Right ventricle myocardium superior (tissue), 1 donor: ENCODE results near the gene ZBTB20. TPM values are rescaled to one million over a fixed set of nuclear protein-coding genes. Genes with fewer than 3 reads are reported as not detected.

Experiments used
- ATAC-seq: fragments of 200-7000 bp; cut with Tn5 transposase; one replicate; pipeline ENCODE4 v1.9.1; 2020; ENCODE audit warnings: mild to moderate bottlenecking; ENCODE audit not compliant: poor library complexity
- DNase-seq: peaks from one replicate; pipeline ENCODE4 v3.0.0-alpha.2; 2020
- intact Hi-C: fragments of 100-400 bp; cut with DNase I; formaldehyde crosslinking; loops from one replicate; pipeline ENCODE4 v1.11.2; 2022
- total RNA-seq: library from RNA; stranded (reverse); fragmentation: NEBNext Ultra II Directional; extraction: Animal tissue kit (Norgen Biotek cat#: 25700); gene quantifications from one replicate; pipeline ENCODE4 v1.2.1, GENCODE V29; 2021
- donor health status: DM: no; HTN: yes; CAD: no; lungs with severe emphysema.

ZBTB20 gene
- total RNA-seq, 1 donor from 2014 or later: 53.4 TPM

DNA sequence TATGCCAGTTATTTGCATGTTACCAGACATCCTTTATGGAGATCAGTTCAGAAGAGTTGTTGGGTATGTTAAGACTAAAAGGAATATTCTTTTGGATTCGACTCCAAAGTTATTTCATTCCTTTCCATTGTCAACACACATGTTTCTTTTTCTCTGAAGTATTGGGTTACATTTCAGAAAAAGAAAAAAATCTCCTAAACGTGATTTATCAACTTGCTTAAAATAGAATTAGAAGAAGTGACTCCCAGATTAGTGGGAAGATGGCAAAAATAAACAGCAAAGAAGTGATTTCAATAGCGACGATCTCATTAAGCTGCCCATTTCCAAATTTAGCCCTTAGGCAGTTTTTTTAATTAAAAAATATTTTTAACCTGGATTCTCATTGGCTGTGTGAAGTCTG, 767.8 kb downstream of the ZBTB20 start:
- intact Hi-C loops: loop anchor here (10.0 kb wide), 1 partner anchor 786 kb away; no protein-coding TSS in a partner anchor
- ATAC-seq (no peak), DNase-seq (no peak)

DNA sequence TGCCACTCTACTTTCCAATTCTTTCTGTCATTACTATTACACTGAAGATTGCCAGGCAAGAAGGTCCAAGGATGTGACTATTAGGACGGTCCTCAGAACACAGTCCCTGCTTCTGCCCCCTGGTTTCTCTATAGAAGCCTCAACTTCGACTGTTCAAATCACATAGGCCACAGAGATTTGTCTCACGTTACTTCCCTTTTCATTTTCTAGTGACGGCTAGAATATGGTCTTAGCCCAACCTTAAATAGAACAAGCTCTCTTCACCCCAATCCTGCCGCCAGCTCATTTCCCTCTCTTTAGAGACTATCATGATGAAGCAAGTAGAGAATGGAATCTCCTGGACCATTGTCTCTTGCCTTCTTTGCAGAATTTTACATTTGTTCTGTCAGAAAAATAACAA, 768.3 kb downstream of the ZBTB20 start:
- no peak for ATAC-seq
- intact Hi-C loops: loop anchor here (10.0 kb wide), 1 partner anchor 786 kb away; no protein-coding TSS in a partner anchor
- DNase-seq: no peak

DNA sequence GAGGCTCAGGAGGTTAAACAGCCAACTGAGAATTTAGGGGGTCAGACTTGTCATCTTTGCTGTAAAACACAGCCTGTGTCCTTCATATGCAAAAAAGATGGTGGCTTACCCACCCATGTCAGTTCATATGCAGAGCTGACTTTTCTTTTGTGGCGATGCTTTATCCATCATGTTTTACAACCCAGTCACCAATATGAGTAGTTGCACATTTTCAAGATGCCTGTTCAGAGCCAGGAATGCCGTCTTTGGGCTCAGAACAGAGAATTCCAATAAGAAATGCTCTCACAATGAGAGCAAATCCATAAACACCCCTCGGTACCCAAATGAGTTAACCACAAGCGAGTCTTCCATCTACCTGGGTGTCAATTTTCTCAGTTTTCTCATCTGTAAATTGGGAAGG, 769.7 kb downstream of the ZBTB20 start:
- ATAC-seq: no peak
- intact Hi-C loops: loop anchor here (10.0 kb wide), 1 partner anchor 787 kb away; no protein-coding TSS in a partner anchor
- no peak for DNase-seq

DNA sequence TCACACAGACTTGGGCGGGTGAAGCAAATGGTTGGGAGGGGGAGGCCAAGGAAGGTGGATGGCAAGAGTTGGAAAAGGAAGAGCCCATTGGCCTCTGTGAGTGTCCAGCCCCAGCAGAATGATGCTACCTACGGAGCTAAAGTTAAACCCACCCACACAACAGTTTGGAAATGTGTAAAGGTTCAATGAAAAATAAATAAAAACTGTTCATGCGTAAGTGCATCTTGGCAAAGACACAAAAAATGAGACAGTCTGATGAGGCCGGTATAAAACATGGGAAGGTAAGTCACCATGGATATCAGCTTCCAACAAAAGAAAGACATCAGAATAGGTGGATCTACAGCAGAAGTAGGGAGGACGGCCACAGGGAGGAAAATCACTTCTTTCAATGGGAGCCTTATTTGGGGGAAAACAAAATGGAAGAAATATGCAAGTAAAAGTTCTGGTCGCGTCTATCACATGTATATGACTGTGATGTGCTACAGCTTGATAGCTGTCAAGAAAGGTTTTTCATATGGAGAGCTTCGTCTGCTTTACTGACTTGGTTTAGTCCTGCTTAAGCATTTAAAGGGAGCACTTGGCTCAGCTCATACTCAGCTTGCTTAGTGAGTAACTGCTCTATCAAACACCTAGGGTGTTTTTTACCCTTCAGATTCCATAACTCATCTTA, 770.4 kb downstream of the ZBTB20 start:
- ATAC-seq (no peak), DNase-seq (no peak)
- intact Hi-C loops: loop anchor here (10.0 kb wide), 1 partner anchor 788 kb away; no protein-coding TSS in a partner anchor

DNA sequence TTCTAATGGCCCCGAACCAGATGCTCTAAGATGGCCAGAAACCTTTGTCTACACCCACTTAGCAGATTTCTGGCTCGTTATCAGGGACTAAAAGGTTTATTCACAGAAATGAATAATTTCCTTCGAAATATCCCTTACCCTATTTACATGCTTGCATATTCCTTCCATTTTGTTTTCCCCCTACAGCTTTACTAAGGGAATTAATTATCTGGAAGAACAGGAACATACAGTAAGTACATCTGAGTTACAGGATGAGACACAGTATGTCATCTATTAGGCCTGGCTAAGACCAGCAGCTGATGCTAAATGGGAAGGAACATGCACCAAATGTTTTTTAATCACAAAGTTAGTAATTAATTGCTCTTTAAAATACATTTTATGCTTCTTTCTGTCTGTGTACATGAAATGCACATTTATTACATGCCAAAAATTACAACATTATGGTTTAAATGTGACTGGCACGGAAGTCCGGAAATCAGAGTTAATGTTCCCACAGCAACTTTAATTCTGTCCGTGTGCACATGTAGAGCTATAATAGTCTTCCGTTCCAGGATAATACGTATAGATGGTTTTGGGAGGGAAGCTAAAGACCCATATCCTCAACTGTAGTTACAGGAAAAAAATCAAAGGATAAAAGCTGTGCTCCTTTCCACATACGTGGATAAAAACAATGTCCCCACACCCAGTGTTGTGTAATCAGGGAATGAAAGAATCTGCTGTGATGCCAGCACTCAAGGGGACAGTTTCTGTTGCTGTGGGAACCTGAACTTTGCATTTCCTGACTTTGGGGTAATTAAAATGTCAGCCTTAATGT, 771.3 kb downstream of the ZBTB20 start:
- intact Hi-C loops: loop anchor here (10.0 kb wide), 1 partner anchor 789 kb away; no protein-coding TSS in a partner anchor
- ATAC-seq: peak; percentile 47

GRCh38 chr3:114374433-114374990, 772.6 kb downstream of the ZBTB20 start:
- intact Hi-C loops: loop anchor here (10.0 kb wide), 1 partner anchor 790 kb away; no protein-coding TSS in a partner anchor
- ATAC-seq (no peak), DNase-seq (no peak)

More for the DNA sequence above, 771.3 kb downstream of the ZBTB20 start:
- DNase-seq: no peak

DNA sequence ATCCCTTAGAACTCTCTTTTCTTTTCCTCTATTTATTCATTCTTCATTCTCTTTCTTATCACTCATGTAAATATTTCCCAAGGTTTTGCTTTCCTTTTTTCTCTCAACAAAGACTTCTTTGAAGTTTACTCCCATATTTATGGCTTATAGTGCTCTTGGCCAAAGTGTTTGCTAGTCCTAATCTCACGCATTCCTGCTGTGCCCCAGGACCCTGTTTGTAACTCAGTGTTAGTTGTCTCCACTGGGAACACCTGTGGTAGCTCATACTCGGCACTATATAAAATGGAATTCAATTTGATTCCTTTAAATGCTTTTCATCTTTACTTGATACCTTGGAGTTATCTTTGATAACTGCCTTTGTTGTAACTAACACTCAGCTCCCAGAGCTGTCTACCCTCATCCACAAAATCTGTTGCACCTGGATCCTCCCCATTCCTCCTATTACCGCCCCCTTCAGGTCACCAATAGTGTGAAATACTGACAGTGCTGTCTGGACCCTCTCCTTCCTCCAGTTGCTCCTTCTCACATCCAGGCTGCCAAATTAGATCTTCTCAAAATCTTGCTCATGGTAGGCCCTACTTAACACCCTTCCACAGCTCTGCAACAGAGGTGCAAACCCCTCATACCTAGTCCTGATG, 776.4 kb downstream of the ZBTB20 start:
- no peak for DNase-seq
- intact Hi-C loops: loop anchor here (10.0 kb wide), 1 partner anchor 794 kb away; no protein-coding TSS in a partner anchor
- ATAC-seq: no peak

GRCh38 chr3:114365909-114366308, 781.2 kb downstream of the ZBTB20 start:
- DNase-seq (no peak), ATAC-seq (no peak)
- intact Hi-C loops: no loop called here

DNA sequence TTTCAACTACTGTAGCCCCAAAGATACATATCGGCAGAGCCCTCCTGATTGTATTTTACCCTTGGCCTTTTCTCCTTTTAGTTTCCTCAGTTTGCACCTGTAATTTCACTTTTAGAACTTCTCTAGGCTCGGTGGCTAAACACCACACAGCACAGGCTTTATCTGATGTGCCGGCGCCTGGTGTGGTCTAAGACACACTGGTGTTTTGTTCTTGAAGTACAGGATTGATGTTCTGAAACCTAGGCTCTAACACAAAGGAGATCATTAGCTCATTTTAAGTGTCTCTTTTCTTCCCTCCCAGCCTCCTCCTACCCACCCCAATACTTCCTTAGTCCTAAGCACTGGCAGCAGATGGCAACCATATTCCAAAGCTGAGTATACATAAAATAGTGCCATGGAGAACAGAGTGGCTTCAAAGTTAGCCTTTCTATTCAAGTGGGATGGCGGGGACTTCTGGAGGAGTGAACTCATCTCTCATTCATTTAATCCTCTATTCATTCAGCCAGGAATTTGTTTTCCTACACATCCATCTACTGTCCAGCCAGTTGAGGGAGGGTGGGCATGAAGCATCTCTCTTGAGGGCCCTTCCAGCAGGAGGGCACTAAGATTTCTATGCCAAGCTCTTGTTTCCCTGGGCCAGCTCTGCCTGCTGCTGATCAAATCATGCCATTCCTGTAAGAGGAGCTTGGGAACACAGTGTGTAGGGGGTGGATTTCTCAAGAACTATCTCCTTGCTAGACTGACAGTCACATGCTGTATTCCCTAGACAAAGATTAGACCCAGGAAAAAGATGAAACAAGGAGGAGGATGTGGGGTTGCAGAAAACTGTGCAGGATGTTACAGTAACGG, 782.1 kb downstream of the ZBTB20 start:
- DNase-seq: no peak
- ATAC-seq: peak; percentile 20
- intact Hi-C loops: no loop called here

- intact Hi-C loops: no loop called here
- ATAC-seq: peak; percentile 75
- no peak for DNase-seq
These were observed 783.4 kb downstream of the ZBTB20 start for GRCh38 chr3:114363554-114364202.

GRCh38 chr3:114362815-114363214, 784.3 kb downstream of the ZBTB20 start:
- DNase-seq (no peak), ATAC-seq (peak; percentile 60)
- intact Hi-C loops: no loop called here

GRCh38 chr3:114361391-114361790, 785.7 kb downstream of the ZBTB20 start:
- intact Hi-C loops: no loop called here
- DNase-seq (no peak), ATAC-seq (no peak)

DNA sequence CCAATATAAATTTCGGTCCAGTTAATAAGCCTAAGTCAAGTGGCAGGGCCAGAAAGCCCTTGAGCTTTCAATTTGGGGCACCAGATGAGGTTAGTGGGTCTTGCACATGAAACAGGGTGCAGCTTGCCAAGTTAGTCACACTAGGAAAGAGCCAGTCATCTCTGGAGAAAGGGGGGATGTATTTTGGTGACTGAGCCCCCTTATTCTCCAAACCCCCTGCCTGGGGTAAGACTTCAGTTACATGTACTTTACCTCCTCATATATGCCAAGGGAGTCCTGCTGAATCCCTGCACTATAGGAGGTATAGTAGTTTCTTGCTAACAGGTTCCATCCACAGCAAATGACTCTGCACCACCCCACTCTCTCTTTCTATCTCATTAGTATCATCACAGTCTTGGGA, 790.6 kb downstream of the ZBTB20 start:
- intact Hi-C loops: no loop called here
- no peak for ATAC-seq
- no peak for DNase-seq

DNA sequence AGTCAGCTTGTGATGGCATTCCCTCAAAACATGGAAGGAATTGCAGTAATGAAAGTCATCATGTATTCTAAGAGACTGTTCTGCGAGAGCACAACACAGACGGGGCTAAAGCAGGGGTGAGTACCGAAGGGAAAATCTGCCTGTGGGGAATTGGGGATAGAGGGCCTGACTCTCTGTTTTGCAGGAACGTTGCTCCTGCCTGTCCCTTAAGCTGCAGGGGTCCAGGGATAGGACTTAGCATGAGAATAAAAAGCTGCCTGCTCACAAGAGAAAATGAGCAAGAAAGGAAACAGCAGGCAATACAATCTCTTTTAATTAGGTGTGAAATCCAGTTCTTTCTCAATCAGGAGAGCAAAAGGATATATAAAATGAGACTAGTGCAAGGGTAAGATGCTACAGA, 791.0 kb downstream of the ZBTB20 start:
- DNase-seq: no peak
- no peak for ATAC-seq
- intact Hi-C loops: no loop called here

- intact Hi-C loops: no loop called here
- DNase-seq (no peak), ATAC-seq (no peak)
These were observed 791.4 kb downstream of the ZBTB20 start for GRCh38 chr3:114355653-114356052.

GRCh38 chr3:114351822-114352145, 795.3 kb downstream of the ZBTB20 start:
- ATAC-seq (no peak), DNase-seq (no peak)
- intact Hi-C loops: no loop called here

DNA sequence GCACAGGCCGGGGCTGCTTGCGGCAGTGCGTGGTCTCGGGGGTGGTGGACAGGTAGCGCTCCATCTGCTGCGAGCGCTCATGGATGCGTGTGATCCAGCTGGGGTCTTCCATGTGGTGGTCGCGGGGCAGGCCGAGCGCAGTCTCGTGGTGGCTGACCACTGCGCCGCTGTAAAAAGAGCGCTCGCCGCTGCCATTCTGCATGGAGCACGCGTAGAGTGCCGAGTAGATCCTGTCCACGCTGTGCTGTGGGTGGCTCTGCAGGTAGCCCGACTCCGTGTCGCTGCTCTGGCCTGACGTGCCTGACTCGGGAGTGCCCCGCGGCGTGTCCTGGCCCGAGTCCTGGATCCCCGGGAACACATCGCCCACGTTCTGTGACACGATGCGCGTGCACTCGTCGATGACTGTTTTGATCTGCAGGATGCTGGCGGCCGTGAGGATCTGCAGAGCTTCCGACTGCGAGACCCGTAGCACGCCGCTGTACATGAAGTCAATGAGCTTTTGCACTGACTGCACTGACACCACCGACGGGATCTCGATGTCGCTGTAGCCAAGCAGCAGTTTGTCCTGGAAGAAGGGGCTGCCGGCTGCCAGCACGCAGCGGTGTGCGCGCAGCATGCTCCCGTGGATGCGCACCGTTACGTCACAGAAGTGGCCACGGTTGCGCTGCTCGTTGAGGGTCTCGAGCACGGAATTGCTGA, 795.8 kb downstream of the ZBTB20 start:
- ATAC-seq (peak; percentile 34), DNase-seq (no peak)
- intact Hi-C loops: no loop called here
